Esophagus squamous epithelium (tissue), 4 donors: ENCODE measurements around the gene TLCD2.

Source experiments
- CTCF ChIP-seq, 6 experiments: fragments of 450-650 bp in 4 of 6; fragments of 200-600 bp in 2 of 6; sonication (generic) in 2 of 6; IDR thresholded peaks; one replicate each; pipeline ENCODE4 v1.5.1; 2016 to 2019; ENCODE audit warnings: antibody characterized with exemption in 6 of 6, mild to moderate bottlenecking in 4 of 6, moderate library complexity in 4 of 6
- POLR2A ChIP-seq, 4 donors: fragments of 450-650 bp; IDR thresholded peaks; one replicate each; pipeline ENCODE4 v1.6.1; 2017; ENCODE audit warnings: antibody characterized with exemption in 4 of 4, mild to moderate bottlenecking in 4 of 4, moderate library complexity in 3 of 4

- TF ChIP-seq POLR2A (IDR thresholded peaks at IDR 0.05) (no peak), CTCF (IDR thresholded peaks at IDR 0.05) (no peak)
Measured at GRCh38 chr17:1718362-1719165, 8.4 kb upstream of the TLCD2 start.
